Skeletal muscle satellite cell (primary cell): Measurements from ENCODE around the gene MAP6.

Experiments used
- H3K27me3 ChIP-seq: 2 replicates; pipeline ENCODE4 v1.7.0; 2013; ENCODE audit warnings: low read length; ENCODE audit not compliant: control insufficient read depth, insufficient read depth
- H3K36me3 ChIP-seq: 2 replicates; pipeline ENCODE4 v1.7.0; 2013; ENCODE audit warnings: mild to moderate bottlenecking, control low read depth, low read length; ENCODE audit not compliant: insufficient read depth
- H3K4me1 ChIP-seq: 2 replicates; pipeline ENCODE4 v1.7.0; 2013; ENCODE audit warnings: low read length; ENCODE audit not compliant: control insufficient read depth, insufficient read depth
- H3K4me2 ChIP-seq: 2 replicates; pipeline ENCODE4 v1.7.0; 2013; ENCODE audit warnings: mild to moderate bottlenecking, low read length
- H3K4me3 ChIP-seq: 2 replicates; pipeline ENCODE4 v1.7.0; 2013; ENCODE audit warnings: low read length
- H3K9ac ChIP-seq: 2 replicates; pipeline ENCODE4 v1.7.0; 2013; ENCODE audit warnings: mild to moderate bottlenecking, low read depth, low read length, moderate library complexity
- H3K9me3 ChIP-seq: replicated peaks from 2 replicates; pipeline ENCODE4 v1.7.0; 2013; ENCODE audit warnings: mild to moderate bottlenecking, control low read depth, low read length

MAP6 gene

DNA sequence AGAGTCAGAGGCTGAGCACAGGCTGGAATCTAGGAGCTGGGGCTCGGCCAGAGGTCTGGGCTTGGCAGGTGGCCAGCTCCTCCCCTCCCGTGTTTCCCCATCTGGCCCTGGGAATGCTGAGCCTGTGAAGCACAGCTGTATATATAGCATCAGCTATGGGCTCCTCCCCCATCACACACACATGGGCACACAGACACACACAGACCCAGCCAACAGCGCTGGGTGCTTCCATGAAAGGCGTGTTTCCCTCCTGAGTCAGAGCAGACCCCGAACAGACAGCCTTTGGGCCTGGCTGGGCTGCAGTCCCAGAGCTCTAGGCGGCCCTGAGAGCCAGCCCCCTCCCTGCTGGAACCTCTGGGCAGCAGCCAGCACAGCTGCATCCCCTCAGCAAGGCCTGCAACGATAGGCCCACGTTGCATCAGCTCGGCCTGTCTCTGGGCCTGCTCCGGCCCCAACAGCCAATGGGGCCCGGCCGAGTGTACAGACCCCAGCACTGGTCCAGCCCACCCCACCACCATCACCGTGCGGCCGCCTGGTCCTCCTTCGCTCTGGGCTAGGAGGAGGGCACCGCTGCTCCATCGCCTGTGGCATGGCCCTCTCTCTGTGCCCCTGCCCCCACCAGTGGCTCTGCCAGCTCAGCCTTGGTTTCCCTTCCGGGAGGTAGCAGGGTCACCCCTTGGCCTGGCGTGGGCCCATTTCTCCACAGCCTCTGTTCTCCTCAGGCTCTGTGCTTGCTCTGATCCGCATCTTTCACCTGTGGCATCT lies 114.4 kb downstream of the MAP6 start:
- Histone ChIP-seq H3K9ac (peak overlapping the region; percentile 57), H3K4me2 (peak overlapping the region; percentile 57), H3K4me1 (peaks cover 40% of the 10 kb centered on the region), H3K36me3 (no peaks in the 10 kb centered on the region), H3K4me3 (peak overlapping the region; percentile 40), H3K27me3 (no peaks in the 10 kb centered on the region), H3K9me3 (no peaks in the 10 kb centered on the region)

GRCh38 chr11:75553889-75554257 lies 115.0 kb downstream of the MAP6 start:
- Histone ChIP-seq H3K27me3 (no peaks in the 10 kb centered on the region), H3K4me2 (peak overlapping the region; percentile 57)

DNA sequence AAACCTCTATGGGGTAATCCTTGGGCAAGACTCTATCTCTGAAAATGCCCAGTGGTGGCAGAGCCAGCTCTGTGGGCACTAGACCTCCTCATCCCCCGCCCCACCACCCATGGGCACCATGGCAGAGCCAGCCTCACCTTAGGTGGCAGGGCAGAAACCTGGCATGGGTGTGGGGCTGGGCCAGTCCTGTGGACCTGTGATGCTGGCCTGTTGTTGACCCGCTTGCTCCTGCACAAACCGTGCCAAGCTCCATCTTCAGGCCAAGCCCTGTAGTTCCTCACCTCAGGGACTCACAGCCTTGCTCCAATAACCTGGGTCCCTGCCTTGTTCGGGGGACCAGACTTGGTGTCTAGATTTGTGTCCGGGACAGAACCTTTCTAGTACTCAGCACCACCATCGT lies 115.7 kb downstream of the MAP6 start:
- Histone ChIP-seq H3K4me2 (no peak overlapping the region), H3K9ac (no peak overlapping the region), H3K4me1 (peaks cover 28% of the 10 kb centered on the region), H3K27me3 (no peaks in the 10 kb centered on the region), H3K36me3 (no peaks in the 10 kb centered on the region), H3K4me3 (no peak overlapping the region), H3K9me3 (no peaks in the 10 kb centered on the region)

More at GRCh38 chr11:75553889-75554257, 115.0 kb downstream of the MAP6 start:
- Histone ChIP-seq H3K9ac (no peak overlapping the region), H3K4me3 (no peak overlapping the region), H3K9me3 (no peaks in the 10 kb centered on the region), H3K4me1 (peaks cover 35% of the 10 kb centered on the region), H3K36me3 (no peaks in the 10 kb centered on the region)

DNA sequence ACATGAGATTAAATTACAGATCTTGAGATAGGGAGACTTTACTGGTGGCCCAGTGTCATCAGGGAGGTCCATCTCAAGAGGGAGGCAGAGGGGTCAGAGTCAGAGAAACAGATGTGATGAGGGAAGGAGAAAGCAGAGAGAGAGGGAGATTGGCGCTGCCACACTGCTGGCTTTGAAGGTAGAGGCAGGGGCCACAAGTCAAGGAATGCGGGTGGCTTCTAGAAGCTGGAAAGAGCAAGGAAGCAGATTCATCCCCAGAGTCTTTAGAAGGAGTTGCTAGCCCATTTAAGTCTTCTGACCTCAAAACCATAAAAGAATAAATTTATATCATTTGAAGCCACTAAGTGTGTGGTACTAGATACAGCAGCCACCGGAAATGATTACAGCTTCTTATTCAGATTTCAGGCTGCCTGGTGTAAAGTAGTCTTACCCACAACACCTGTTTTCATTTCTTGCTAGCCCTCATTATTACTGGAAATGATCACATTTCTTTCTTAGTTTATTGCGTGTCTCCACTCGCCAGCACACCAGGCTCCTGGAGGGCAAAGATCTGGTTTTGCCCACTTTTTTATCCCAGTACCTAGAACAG lies 119.4 kb downstream of the MAP6 start:
- Histone ChIP-seq H3K4me1 (peaks cover 12% of the 10 kb centered on the region), H3K9me3 (no peaks in the 10 kb centered on the region), H3K27me3 (no peaks in the 10 kb centered on the region), H3K4me3 (no peak overlapping the region), H3K36me3 (no peaks in the 10 kb centered on the region), H3K4me2 (no peak overlapping the region), H3K9ac (no peak overlapping the region)

DNA sequence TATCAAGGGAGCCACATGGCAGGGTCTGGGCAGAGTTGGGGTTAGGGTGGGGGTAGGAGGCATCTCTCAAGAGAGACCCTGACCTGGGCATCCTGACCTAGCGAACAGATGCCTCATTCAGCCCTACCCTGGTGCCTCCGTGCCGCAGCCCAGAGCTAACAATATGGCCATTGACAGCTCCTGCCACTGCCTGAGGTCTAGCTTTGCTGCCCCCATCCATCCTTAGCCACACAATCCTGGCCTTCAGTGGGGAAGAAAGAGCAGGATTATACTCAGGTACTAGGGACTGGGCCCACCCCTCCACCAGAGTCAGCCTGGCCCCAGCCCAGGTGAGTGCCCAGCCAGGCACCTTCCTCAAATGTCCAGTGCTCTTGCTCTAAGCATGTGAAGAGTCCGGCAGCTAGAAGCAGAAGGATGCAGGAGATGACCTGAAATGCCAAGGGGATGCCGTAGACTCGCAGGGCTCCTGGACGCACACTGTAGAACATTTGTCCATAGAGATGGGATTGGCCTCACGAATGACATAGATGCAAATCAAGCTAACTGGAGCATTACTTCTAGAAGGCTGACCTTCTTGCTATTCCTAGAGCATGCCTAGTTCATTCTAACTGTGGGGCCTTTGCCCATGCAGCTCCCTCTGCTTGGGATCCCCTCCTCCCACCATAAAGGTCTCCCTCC lies 120.1 kb downstream of the MAP6 start:
- Histone ChIP-seq H3K4me1 (peaks cover 5% of the 10 kb centered on the region), H3K9ac (no peak overlapping the region), H3K27me3 (no peaks in the 10 kb centered on the region), H3K4me3 (no peak overlapping the region), H3K4me2 (no peak overlapping the region), H3K9me3 (no peaks in the 10 kb centered on the region), H3K36me3 (no peaks in the 10 kb centered on the region)

- Histone ChIP-seq H3K4me3 (no peak overlapping the region), H3K9ac (peak overlapping the region; percentile 8)
Observed at GRCh38 chr11:75547617-75548058, 121.2 kb downstream of the MAP6 start.

GRCh38 chr11:75547177-75547576 lies 121.7 kb downstream of the MAP6 start:
- Histone ChIP-seq H3K4me2 (no peak overlapping the region), H3K27me3 (no peaks in the 10 kb centered on the region), H3K4me1 (peaks cover 2% of the 10 kb centered on the region), H3K9ac (no peak overlapping the region), H3K9me3 (no peaks in the 10 kb centered on the region), H3K4me3 (no peak overlapping the region), H3K36me3 (no peaks in the 10 kb centered on the region)

More at GRCh38 chr11:75547617-75548058, 121.2 kb downstream of the MAP6 start:
- Histone ChIP-seq H3K36me3 (no peaks in the 10 kb centered on the region), H3K27me3 (no peaks in the 10 kb centered on the region), H3K9me3 (no peaks in the 10 kb centered on the region), H3K4me2 (no peak overlapping the region), H3K4me1 (peaks cover 2% of the 10 kb centered on the region)

DNA sequence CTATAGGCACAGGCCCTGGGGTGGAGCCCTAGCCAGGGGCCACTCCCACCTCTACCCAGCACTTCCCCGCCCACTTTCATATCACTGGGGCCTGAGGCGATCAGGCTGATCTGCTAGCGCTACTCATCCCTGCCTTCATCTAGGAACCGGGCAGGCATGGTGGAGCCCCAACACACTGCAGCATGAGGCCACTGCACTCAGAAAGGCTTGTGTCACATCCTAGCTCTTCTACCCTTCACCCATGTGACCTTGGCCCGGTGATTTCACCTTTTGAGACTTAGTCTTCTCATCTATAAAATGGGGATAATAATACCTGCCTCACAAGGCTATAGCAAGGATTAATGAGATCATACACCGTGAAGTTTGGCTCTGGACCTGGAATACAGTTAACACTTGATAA lies 125.0 kb downstream of the MAP6 start:
- H3K36me3 ChIP-seq: no peaks in the 10 kb centered on the region
- no peaks in the 10 kb centered on the region for H3K27me3 ChIP-seq
- no peaks in the 10 kb centered on the region for H3K9me3 ChIP-seq
- H3K4me3 ChIP-seq: no peak overlapping the region
- no peak overlapping the region for H3K9ac ChIP-seq
- H3K4me1 ChIP-seq: peaks cover 2% of the 10 kb centered on the region
- no peak overlapping the region for H3K4me2 ChIP-seq

DNA sequence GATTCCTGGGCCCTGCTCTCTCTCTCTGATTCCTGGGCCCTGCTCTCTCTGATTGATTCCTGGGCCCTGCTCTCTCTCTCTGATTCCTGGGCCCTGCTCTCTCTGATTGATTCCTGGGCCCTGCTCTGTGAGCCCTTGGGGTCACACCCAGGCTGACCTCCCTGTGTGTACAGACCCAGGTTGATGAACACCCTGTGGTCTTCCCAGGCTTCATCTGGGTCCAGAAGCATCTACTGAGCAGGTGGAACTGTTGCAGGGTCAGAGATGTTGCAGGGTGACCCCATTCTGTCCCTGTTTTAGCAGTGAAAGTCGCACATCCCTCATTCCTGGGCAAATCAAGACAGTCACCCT lies 126.8 kb downstream of the MAP6 start:
- Histone ChIP-seq H3K36me3 (no peaks in the 10 kb centered on the region), H3K4me1 (no peaks in the 10 kb centered on the region), H3K9ac (no peak overlapping the region), H3K27me3 (peaks cover 11% of the 10 kb centered on the region), H3K4me2 (no peak overlapping the region), H3K4me3 (no peak overlapping the region), H3K9me3 (no peaks in the 10 kb centered on the region)

- Histone ChIP-seq H3K27me3 (peaks cover 11% of the 10 kb centered on the region), H3K9me3 (no peaks in the 10 kb centered on the region)
Observed at GRCh38 chr11:75541193-75542087, 127.4 kb downstream of the MAP6 start.

More at GRCh38 chr11:75541193-75542087, 127.4 kb downstream of the MAP6 start:
- Histone ChIP-seq H3K4me1 (no peaks in the 10 kb centered on the region), H3K4me3 (no peak overlapping the region), H3K9ac (no peak overlapping the region), H3K4me2 (no peak overlapping the region), H3K36me3 (no peaks in the 10 kb centered on the region)
